Measurements from ENCODE around the gene NDN.

DNA sequence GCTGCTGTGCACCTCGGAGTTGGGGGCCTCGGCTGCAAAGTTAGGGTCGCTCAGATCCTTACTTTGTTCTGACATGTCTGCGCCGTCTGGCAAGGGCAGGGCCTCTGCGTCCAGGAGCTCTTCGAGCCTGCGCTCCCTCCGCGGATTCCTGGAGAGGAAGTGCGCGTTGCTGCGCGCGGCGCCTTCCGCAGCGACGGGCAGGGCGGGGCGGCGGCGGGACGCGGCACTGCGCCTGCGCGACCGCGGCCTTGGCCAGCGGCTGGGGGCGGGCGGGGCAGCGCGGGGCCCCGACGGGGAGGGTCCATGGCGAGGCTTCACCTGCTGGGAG lies at the start of gene NDN:
- TF ChIP-seq TAF1 (IDR thresholded peaks at IDR 0.05; ENCODE audit: low read depth) (no peak), POLR2AphosphoS5 (IDR thresholded peaks at IDR 0.05) (peak; percentile 83)
- TF ChIP-seq, protein P1, sequence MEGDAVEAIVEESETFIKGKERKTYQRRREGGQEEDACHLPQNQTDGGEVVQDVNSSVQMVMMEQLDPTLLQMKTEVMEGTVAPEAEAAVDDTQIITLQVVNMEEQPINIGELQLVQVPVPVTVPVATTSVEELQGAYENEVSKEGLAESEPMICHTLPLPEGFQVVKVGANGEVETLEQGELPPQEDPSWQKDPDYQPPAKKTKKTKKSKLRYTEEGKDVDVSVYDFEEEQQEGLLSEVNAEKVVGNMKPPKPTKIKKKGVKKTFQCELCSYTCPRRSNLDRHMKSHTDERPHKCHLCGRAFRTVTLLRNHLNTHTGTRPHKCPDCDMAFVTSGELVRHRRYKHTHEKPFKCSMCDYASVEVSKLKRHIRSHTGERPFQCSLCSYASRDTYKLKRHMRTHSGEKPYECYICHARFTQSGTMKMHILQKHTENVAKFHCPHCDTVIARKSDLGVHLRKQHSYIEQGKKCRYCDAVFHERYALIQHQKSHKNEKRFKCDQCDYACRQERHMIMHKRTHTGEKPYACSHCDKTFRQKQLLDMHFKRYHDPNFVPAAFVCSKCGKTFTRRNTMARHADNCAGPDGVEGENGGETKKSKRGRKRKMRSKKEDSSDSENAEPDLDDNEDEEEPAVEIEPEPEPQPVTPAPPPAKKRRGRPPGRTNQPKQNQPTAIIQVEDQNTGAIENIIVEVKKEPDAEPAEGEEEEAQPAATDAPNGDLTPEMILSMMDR (IDR thresholded peaks at IDR 0.05; ENCODE audit: poor library complexity, severe bottlenecking): no peak
